ENCODE results near the gene CEP57L1. TPM values are rescaled to one million over a fixed set of nuclear protein-coding genes. Genes with fewer than 3 reads are reported as not detected.

CEP57L1 gene
- total RNA-seq, 4 donors from 2014 or later, result 11.0 to 30.0 (median 16.3) TPM

GRCh38 chr6:109166673-109167072 lies 71.4 kb downstream of the CEP57L1 start:
- Histone ChIP-seq H3K27me3 (no peaks in the 10 kb centered on the region), H3K27ac (no peak overlapping the region), H3K4me1 (peaks cover 0 to 9% (median 0%) of the 10 kb centered on the region in 3 donors), H3K4me3 (no peak overlapping the region), H3K9me3 (no peaks in the 10 kb centered on the region), H3K36me3 (peaks cover 0 to 6% of the 10 kb centered on the region in 2 donors)
- TF ChIP-seq CTCF (IDR thresholded peaks at IDR 0.05) (no peak), POLR2AphosphoS5 (IDR thresholded peaks at IDR 0.05) (no peak), EP300 (IDR thresholded peaks at IDR 0.05) (no peak), POLR2A (IDR thresholded peaks at IDR 0.05) (no peak)
- 90 to 91% methylated on average over 2 to 3 of the region's 3 CpGs for WGBS, 2 donors (ENCODE audit: low coverage in 1 of 2)
- no peak for ATAC-seq

GRCh38 chr6:109167562-109167961 lies 72.3 kb downstream of the CEP57L1 start:
- Histone ChIP-seq H3K27ac (no peak overlapping the region), H3K4me1 (peaks cover 0 to 9% (median 0%) of the 10 kb centered on the region in 3 donors), H3K27me3 (no peaks in the 10 kb centered on the region), H3K4me3 (no peak overlapping the region), H3K36me3 (peaks cover 0 to 4% of the 10 kb centered on the region in 2 donors), H3K9me3 (no peaks in the 10 kb centered on the region)
- ATAC-seq, result no peak
- no peak for TF ChIP-seq CTCF (IDR thresholded peaks at IDR 0.05)
- TF ChIP-seq POLR2A (IDR thresholded peaks at IDR 0.05), result no peak
- no peak for TF ChIP-seq EP300 (IDR thresholded peaks at IDR 0.05)
- TF ChIP-seq POLR2AphosphoS5 (IDR thresholded peaks at IDR 0.05), result no peak
- WGBS, 2 donors (ENCODE audit: low coverage in 1 of 2), result 90 to 96% methylated on average over 3 to 4 of the region's 4 CpGs

- no peak overlapping the region for H3K4me3 ChIP-seq
- H3K4me1 ChIP-seq, result peaks cover 0 to 9% (median 0%) of the 10 kb centered on the region in 3 donors
- no peak overlapping the region for H3K27ac ChIP-seq
- no peak for ATAC-seq
- 18 to 22% methylated on average over 2 of the region's 2 CpGs for WGBS, 2 donors (ENCODE audit: low coverage in 1 of 2)
- H3K27me3 ChIP-seq, result no peaks in the 10 kb centered on the region
- no peaks in the 10 kb centered on the region for H3K36me3 ChIP-seq
- no peaks in the 10 kb centered on the region for H3K9me3 ChIP-seq
- TF ChIP-seq CTCF (IDR thresholded peaks at IDR 0.05) (no peak), POLR2A (IDR thresholded peaks at IDR 0.05) (no peak), EP300 (IDR thresholded peaks at IDR 0.05) (no peak), POLR2AphosphoS5 (IDR thresholded peaks at IDR 0.05) (no peak)
Observed at GRCh38 chr6:109170333-109170732, 75.0 kb downstream of the CEP57L1 start.

- Histone ChIP-seq H3K27ac (no peak overlapping the region), H3K4me3 (no peak overlapping the region), H3K9me3 (no peaks in the 10 kb centered on the region), H3K27me3 (no peaks in the 10 kb centered on the region), H3K4me1 (peaks cover 0 to 9% (median 0%) of the 10 kb centered on the region in 3 donors), H3K36me3 (no peaks in the 10 kb centered on the region)
- no peak for TF ChIP-seq POLR2AphosphoS5 (IDR thresholded peaks at IDR 0.05)
- TF ChIP-seq CTCF (IDR thresholded peaks at IDR 0.05), result no peak
- TF ChIP-seq POLR2A (IDR thresholded peaks at IDR 0.05), result no peak
- TF ChIP-seq EP300 (IDR thresholded peaks at IDR 0.05), result no peak
- ATAC-seq, result no peak
- whole genome bisulfite sequencing, 2 donors (ENCODE audit: low coverage in 1 of 2), result 60 to 85% methylated on average over 2 of the region's 2 CpGs
Observed at GRCh38 chr6:109172101-109172746, 76.9 kb downstream of the CEP57L1 start.

- H3K4me3 ChIP-seq, result no peak overlapping the region
- TF ChIP-seq POLR2A (IDR thresholded peaks at IDR 0.05) (no peak), CTCF (IDR thresholded peaks at IDR 0.05) (no peak), EP300 (IDR thresholded peaks at IDR 0.05) (no peak), POLR2AphosphoS5 (IDR thresholded peaks at IDR 0.05) (no peak)
- no peak overlapping the region for H3K27ac ChIP-seq
- H3K27me3 ChIP-seq, result no peaks in the 10 kb centered on the region
- no peaks in the 10 kb centered on the region for H3K9me3 ChIP-seq
- H3K36me3 ChIP-seq, result no peaks in the 10 kb centered on the region
- no peak for ATAC-seq
- peaks cover 0 to 9% (median 0%) of the 10 kb centered on the region in 3 donors for H3K4me1 ChIP-seq
- WGBS, 2 donors (ENCODE audit: low coverage in 1 of 2), result 96 to 100% methylated on average over 1 to 2 of the region's 2 CpGs
Observed at GRCh38 chr6:109174916-109175315, 79.6 kb downstream of the CEP57L1 start.
